LNCAP (cell line): ENCODE results near the gene ZDHHC22.

Source experiments
- TF ChIP-seq, protein P1 (sequence below): fragments of 450-650 bp; IDR thresholded peaks from 2 replicates; pipeline ENCODE4 v1.5.1; 2017; ENCODE audit warnings: mild to moderate bottlenecking

Gene ZDHHC22

DNA sequence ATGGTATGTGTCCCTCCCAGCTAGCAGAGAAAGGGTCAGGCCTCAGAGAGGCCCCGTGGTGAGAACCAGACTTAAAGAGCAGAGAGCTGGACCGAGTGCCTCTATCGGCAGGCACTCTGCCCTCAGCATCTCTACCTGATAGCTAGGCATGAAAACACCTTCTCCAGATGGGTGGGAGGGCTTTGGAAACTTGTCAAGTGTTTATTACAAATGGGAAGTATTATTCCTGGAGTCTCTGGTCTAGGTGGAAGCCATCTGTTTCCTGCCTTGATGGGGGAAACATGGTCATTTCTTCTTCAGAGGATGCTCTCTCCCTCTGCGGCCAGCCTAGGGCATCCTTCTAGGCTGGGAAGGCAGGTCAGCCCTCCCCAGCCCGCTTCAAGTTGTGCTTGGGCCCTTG, 42.3 kb upstream of the ZDHHC22 start:
- TF ChIP-seq, protein P1, sequence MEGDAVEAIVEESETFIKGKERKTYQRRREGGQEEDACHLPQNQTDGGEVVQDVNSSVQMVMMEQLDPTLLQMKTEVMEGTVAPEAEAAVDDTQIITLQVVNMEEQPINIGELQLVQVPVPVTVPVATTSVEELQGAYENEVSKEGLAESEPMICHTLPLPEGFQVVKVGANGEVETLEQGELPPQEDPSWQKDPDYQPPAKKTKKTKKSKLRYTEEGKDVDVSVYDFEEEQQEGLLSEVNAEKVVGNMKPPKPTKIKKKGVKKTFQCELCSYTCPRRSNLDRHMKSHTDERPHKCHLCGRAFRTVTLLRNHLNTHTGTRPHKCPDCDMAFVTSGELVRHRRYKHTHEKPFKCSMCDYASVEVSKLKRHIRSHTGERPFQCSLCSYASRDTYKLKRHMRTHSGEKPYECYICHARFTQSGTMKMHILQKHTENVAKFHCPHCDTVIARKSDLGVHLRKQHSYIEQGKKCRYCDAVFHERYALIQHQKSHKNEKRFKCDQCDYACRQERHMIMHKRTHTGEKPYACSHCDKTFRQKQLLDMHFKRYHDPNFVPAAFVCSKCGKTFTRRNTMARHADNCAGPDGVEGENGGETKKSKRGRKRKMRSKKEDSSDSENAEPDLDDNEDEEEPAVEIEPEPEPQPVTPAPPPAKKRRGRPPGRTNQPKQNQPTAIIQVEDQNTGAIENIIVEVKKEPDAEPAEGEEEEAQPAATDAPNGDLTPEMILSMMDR = no peak

DNA sequence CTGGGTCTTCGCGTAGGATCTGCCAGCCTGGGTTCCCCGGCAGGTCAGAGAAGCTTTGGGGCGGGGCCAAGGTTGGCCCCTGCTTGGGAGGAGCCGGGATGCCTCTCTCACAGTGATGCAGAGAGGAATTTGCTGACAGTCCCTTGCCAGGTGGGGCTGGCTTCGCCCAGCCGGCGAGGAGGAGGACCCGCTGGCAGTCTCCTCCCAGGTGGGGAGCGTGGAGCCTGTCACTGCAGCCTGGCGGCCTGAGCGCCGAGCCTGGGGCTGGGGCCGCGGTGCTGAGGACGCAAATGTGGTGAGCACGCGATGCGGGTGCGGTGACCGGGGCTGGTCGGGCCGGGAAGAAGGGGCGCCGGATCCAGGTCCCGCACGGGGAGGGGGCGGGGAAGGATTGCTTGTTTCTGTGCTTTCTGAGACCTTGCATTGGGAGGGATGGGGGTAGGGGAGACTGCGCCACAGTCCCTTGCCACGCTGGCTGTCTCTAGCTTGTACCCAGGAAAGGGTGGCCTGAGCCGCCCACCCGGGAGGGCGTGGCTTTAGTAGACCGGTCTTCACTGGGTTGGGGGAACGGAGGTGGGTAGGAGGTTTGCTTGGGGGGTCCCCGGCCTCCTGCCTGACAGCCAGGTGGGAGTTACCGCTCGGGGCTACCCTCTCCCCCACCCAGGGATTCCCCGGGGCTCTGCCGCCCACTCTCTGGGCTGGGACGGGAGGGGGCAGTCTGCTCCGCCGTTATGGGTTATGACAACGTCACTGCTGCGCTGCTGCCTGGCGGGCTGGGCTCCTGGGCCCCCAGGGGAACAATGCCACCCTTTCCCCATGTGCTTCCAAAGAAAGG, 40.2 kb upstream of the ZDHHC22 start, which contains the start of gene TMEM63C:
Gene TMEM63C, plus strand, starts transcription at position 196 of the 835 bp plus-strand sequence. CDS start 37,016 bp downstream, outside the sequence.
- TF ChIP-seq, protein P1 = peak; percentile 10; the same call in 1 of the 2 replicates

DNA sequence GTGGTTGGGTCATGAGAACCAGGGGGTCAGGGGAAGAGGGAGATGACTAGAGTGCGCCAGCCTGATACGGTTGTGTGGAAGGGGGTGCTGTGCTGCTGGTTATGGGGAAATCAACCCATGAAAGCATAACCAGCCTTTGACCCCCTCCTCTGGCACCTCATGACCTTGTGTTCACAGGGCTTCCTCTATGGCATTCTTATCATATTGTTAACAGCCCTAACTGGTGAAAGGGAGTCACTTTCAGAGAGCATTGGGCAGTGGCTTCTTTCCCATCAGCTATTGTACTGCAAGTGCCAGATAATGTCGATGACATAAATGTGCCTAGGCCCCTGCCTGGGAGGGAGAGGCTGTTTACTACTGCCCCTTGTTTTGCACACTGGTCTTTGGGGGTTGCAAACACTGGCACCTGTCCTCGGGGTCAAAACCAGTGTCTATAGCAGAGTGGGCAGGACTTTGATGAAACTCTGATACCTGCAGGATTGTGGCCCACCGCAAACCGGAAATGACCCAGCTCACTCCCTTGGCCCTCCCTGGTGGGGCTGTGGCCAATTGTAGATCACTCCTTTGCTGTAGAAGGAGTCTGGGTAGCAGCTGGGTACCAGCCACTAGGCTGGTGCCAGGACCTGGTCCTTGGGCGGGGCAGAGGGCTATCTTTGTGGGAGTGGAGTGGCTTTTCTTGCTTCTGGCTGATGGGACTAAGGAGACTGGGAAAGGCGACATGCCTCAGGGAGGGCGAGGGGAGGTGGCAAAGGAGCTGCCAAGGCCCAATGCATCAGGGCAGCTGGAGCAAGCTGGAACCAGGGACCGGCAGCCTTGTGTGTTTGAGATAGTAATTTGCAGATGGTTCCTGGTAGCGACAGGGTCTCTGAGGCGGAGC, 39.4 kb upstream of the ZDHHC22 start:
- TF ChIP-seq, protein P1 = no peak

DNA sequence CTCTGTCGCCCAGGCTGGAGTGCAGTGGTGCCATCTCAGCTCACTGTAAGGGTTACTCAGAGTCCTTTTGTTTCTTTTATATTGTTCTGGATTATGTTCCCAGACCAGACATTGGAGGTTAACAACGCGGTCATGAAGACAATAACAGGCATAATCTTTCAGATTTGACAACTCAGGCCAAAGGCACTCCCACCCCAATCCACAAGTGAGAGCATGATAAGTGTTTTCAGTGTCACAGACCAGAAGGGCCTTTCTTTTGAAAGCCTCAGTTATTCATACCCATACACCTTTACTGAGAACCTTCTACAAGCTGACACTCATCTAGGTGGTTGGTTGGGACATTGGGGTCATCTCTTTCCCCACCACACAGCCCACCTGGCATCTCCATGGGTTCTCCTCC, 37.1 kb upstream of the ZDHHC22 start:
- TF ChIP-seq, protein P1 = no peak

DNA sequence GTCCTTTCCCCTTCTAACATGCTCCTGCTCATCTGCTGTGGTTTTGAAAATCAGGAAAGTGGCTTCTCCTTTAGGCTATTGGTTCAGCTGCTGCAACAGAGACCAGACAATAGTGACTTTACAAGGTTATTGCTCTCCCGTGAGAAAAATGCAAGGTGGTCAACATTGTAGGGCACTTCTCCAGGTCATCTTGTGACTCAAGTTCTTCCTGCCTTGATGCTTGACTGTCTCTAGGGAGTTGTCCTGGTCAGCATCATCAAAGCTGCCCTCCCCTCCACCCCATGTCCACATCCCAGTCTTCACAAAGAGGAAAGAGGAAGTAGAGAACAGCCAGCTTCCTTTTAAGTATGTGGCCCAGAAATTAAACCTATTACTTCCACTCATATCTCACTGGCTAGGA, 36.1 kb upstream of the ZDHHC22 start:
- TF ChIP-seq, protein P1 = no peak

DNA sequence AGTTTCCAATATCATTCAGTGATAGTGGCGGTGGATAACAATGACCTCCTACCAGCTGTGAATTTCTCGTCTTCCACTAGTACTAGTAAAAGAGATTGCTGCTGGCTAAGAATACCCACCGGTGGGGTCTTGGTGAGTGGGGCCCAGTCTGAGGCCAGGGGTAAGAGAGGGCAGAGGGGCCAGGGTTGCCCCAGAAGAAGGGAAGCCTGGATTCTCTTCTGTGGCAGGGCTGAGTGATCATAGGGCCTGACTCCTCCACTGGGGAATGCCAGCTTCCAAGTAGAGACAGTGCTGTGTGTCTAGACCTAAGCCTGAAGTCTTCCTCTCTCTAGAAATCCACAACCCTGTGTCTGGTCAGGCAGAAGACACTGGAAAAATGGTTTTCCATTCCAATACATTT, 34.3 kb upstream of the ZDHHC22 start:
- TF ChIP-seq, protein P1 = no peak

DNA sequence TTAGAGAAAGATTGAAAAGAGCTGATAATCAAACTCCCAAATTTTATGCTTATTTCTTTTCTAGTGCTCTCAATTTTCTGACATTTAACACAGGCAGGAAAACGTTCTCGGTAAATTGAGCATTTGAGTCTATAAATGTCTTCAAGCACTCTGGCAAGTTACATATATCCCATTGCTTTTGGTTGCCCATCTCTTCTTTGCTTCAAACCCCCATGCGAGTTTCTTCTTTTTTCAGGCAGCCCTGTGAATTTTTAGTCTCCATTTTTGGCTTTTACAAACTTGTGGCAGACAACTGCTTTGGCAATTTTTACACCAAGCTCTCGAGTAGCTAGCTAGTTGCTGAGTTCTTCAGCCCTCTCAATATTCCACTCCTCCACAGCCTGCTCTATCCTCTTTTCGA, 31.3 kb upstream of the ZDHHC22 start:
- TF ChIP-seq, protein P1 = no peak
